ENCODE measurements around the gene MED27. TPM values are rescaled to one million over a fixed set of nuclear protein-coding genes. Genes with fewer than 3 reads are reported as not detected.

Gene MED27
- total RNA-seq, 1 experiment from 2014 or later: 33.1 TPM

- DNase-seq (ENCODE audit: low read depth in 1 of 2, low spot score in 2 of 2): no peak
- H3K4me3 ChIP-seq: no peak overlapping the region
- H3K36me3 ChIP-seq: no peaks in the 10 kb centered on the region
- 0 out of 2 replicates have a peak, but pooled peaks cover 3% of the 10 kb centered on the region for H3K27me3 ChIP-seq (replicated peaks)
- no peak overlapping the region for H3K27ac ChIP-seq
- no peaks in the 10 kb centered on the region for H3K4me1 ChIP-seq (replicated peaks)
- no peaks in the 10 kb centered on the region for H3K9me3 ChIP-seq (replicated peaks)
Observed at GRCh38 chr9:131847665-131848354, 231.9 kb downstream of the MED27 start.

DNA sequence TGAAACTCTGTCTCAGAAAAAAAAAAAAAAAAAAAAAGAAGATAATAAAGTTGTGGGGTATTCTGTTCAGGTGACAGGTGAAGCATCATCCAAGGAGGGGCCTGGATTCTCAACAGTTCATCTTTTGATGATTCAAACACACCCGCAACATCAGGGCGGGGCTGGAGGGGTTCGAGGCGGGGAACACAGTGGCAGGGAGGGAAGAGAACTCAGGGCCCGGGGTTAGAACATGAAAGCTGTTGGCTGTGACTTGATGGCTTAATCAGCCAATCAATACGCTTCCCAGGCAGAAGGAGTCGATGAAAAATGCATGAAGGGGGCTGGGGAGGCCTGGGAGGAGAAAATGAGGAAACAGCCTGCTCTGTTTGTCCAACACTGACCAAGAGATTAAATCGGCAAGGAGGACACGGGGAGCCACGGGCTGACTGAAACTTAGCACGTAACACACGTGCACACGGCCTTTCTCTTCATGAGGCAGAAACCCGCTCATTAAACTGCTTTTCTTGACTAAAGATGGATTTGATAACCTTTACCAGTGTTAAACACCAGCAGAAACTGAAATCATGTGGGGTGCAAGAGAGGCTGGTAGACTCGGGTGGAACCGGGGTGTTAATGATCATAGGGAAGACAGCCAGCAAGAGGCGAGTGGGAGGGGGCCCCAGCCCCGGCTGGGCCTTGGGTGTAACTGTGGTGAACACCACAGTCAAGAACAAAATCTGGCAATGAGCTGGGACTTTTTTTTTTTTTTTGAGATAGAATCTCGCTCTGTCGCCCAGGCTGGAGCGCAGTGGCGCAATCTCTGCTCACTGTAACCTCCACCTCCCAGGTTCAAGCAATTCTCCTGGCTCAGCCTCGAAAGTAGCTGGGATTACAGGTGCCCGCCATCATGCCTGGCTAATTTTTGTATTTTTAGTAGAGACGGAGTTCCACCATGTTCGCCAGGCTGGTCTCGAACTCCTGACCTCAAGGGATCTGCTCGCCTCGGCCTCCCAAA is 234.1 kb downstream of the MED27 start:
- no peaks in the 10 kb centered on the region for H3K9me3 ChIP-seq (replicated peaks)
- no peak overlapping the region for H3K27ac ChIP-seq
- H3K27me3 ChIP-seq (replicated peaks): 0 out of 2 replicates have a peak, but pooled peaks cover 3% of the 10 kb centered on the region
- no peaks in the 10 kb centered on the region for H3K36me3 ChIP-seq
- H3K4me3 ChIP-seq: no peak overlapping the region
- no peaks in the 10 kb centered on the region for H3K4me1 ChIP-seq (replicated peaks)
- DNase-seq (ENCODE audit: low read depth in 1 of 2, low spot score in 2 of 2): no peak

- Histone ChIP-seq H3K4me1 (replicated peaks) (peaks cover 5% of the 10 kb centered on the region), H3K9me3 (replicated peaks) (no peaks in the 10 kb centered on the region), H3K27ac (no peak overlapping the region), H3K36me3 (no peaks in the 10 kb centered on the region), H3K27me3 (replicated peaks) (0 out of 2 replicates have a peak, but pooled peaks cover 3% of the 10 kb centered on the region), H3K4me3 (no peak overlapping the region)
- no peak for DNase-seq (ENCODE audit: low read depth in 1 of 2, low spot score in 2 of 2)
Observed at GRCh38 chr9:131844745-131845118, 234.9 kb downstream of the MED27 start.

DNA sequence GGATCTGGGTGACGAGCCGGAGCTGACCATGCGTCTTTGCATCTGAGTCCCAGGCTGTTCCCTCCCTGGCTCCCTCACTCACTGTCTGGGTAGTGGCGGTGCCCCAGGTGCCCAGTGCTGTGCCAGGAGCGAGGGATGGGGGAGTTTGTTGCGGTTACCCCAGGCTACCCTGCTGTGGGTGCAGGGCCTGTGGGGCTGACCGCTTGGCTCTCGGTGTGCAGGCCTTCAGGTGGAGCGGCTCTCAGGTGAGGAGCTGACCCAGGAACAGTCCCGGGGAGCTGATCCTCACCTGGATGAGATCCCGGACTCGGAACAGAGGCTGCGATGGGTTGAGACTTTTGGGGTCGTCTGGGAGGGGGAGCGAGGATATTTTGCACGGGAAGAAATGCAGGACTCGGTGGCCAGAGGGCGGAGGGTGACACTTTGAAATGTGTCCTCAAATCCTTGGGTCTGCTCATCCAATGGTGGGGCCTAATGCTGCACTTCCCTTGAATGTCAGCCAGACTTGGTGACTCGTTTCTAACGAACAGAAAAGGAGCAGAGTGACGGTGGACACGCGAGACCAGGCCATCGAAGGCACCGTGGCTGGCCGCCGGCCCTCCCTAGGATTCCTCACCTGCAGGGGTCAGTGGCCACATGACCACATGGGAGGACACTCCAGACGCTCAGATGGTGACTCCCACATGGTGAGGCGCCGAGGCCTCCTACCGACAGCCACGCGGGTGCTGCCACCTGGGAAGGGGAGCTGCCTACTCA is 235.5 kb downstream of the MED27 start:
- Histone ChIP-seq H3K27me3 (replicated peaks) (0 out of 2 replicates have a peak, but pooled peaks cover 3% of the 10 kb centered on the region), H3K36me3 (no peaks in the 10 kb centered on the region), H3K27ac (no peak overlapping the region), H3K9me3 (replicated peaks) (no peaks in the 10 kb centered on the region), H3K4me3 (no peak overlapping the region), H3K4me1 (replicated peaks) (peaks cover 9% of the 10 kb centered on the region)
- no peak for DNase-seq (ENCODE audit: low read depth in 1 of 2, low spot score in 2 of 2)

- no peaks in the 10 kb centered on the region for H3K9me3 ChIP-seq (replicated peaks)
- no peaks in the 10 kb centered on the region for H3K36me3 ChIP-seq
- H3K4me3 ChIP-seq: no peak overlapping the region
- H3K27me3 ChIP-seq (replicated peaks): 0 out of 2 replicates have a peak, but pooled peaks cover 3% of the 10 kb centered on the region
- peaks cover 9% of the 10 kb centered on the region for H3K4me1 ChIP-seq (replicated peaks)
- no peak for DNase-seq (ENCODE audit: low read depth in 1 of 2, low spot score in 2 of 2)
- no peak overlapping the region for H3K27ac ChIP-seq
Observed at GRCh38 chr9:131841765-131842318, 237.8 kb downstream of the MED27 start.

- Histone ChIP-seq H3K36me3 (no peaks in the 10 kb centered on the region), H3K27ac (no peak overlapping the region), H3K4me1 (replicated peaks) (peaks cover 9% of the 10 kb centered on the region), H3K27me3 (replicated peaks) (0 out of 2 replicates have a peak, but pooled peaks cover 3% of the 10 kb centered on the region), H3K9me3 (replicated peaks) (no peaks in the 10 kb centered on the region), H3K4me3 (no peak overlapping the region)
- no peak for DNase-seq (ENCODE audit: low read depth in 1 of 2, low spot score in 2 of 2)
Observed at GRCh38 chr9:131840751-131841702, 238.6 kb downstream of the MED27 start.

DNA sequence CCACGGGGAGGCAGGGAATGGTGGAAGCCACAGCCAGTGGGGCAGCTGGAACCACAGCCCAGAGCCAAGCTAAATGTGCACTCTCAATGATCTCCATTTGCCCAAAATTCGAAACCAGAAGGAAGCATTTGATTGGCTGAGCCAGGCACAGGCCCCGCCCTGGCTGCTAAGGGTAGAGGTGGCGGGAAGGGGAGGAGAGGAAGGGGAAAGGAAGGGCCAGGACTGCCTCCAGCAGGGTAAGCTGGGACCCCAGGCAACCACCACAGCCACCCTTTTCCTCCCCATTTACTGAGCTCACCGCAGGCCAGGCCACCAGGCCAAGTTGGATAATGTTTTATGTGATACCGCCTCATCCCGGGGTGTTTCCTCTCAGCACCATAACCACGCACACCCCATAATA is 239.4 kb downstream of the MED27 start:
- Histone ChIP-seq H3K27me3 (replicated peaks) (no peaks in the 10 kb centered on the region), H3K36me3 (no peaks in the 10 kb centered on the region), H3K27ac (no peak overlapping the region), H3K4me3 (no peak overlapping the region), H3K9me3 (replicated peaks) (no peaks in the 10 kb centered on the region), H3K4me1 (replicated peaks) (peaks cover 9% of the 10 kb centered on the region)
- no peak for DNase-seq (ENCODE audit: low read depth in 1 of 2, low spot score in 2 of 2)

DNA sequence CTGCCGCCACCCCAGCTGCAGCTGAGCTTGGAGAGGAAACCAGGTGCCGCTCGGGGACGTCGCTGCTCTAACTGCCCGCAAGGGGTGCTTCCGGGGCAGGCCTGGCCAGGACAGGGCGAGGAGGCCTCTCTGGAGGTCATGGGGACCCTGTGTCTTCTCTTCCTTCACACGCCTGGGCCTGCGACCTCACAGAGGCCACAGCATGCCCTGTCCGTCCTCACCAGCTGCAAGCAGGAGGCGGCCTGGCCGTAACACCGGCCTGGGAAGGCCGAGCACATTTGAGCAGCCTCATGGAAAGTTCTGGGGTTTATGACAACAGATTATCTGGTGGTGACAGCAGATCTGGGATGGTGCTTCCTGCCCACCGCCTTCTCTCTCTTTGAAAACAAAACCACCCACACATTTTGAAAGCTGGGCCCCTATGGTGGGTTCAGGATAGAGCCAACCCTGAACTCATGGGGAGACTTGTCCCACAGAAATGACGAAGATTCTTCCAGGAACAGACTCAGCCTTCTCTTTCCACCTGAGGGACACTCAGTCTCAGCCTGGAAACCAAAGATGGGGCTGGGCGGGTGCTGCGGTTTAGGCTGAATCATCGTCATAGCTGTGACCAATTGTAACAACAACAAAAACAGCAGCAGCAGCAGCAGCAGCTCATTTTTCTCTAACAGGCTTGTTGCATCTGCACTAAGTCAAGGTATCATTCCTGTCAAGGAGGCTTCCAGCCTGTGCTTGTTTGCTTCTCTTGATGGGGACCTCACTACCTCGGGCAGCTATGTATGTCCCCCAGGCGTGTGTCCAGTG is 240.2 kb downstream of the MED27 start:
- Histone ChIP-seq H3K27me3 (replicated peaks) (no peaks in the 10 kb centered on the region), H3K9me3 (replicated peaks) (0 out of 2 replicates have a peak, but pooled peaks cover 5% of the 10 kb centered on the region), H3K27ac (no peak overlapping the region), H3K4me1 (replicated peaks) (peaks cover 9% of the 10 kb centered on the region), H3K36me3 (no peaks in the 10 kb centered on the region), H3K4me3 (no peak overlapping the region)
- DNase-seq (ENCODE audit: low read depth in 1 of 2, low spot score in 2 of 2): peak in 1 of 2 experiments; percentile 25

- Histone ChIP-seq H3K36me3 (no peaks in the 10 kb centered on the region), H3K9me3 (replicated peaks) (peaks cover 12% of the 10 kb centered on the region; the same call in 1 of the 2 replicates), H3K27me3 (replicated peaks) (no peaks in the 10 kb centered on the region), H3K4me3 (no peak overlapping the region), H3K4me1 (replicated peaks) (peaks cover 9% of the 10 kb centered on the region), H3K27ac (no peak overlapping the region)
- no peak for DNase-seq (ENCODE audit: low read depth in 1 of 2, low spot score in 2 of 2)
Observed at GRCh38 chr9:131838530-131839280, 241.0 kb downstream of the MED27 start.

DNA sequence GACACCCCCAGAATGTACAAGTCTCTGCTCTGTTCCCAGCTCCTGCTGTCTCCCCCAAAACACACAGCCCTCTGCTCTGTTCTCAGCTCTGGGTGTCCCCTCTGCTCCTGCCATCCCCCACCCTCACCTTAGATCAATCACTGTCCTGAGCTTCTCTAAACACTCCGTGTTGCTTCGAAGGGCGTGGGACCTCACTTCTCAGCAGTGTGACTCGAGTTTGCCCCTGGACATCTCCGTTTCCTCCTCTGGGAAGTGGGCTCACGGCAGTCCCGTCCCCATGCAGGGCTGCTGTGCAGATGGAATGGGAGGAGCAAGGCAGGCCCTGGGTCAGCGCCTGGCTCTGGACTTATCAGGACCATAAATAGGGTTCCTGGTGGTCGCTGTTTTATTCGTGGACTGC is 241.8 kb downstream of the MED27 start:
- H3K27me3 ChIP-seq (replicated peaks): no peaks in the 10 kb centered on the region
- peaks cover 9% of the 10 kb centered on the region for H3K4me1 ChIP-seq (replicated peaks)
- H3K9me3 ChIP-seq (replicated peaks): peaks cover 15% of the 10 kb centered on the region; the same call in 1 of the 2 replicates
- no peak overlapping the region for H3K4me3 ChIP-seq
- H3K27ac ChIP-seq: no peak overlapping the region
- no peaks in the 10 kb centered on the region for H3K36me3 ChIP-seq
- no peak for DNase-seq (ENCODE audit: low read depth in 1 of 2, low spot score in 2 of 2)

- no peak overlapping the region for H3K4me3 ChIP-seq
- H3K9me3 ChIP-seq (replicated peaks): peaks cover 15% of the 10 kb centered on the region; the same call in 1 of the 2 replicates
- H3K27me3 ChIP-seq (replicated peaks): no peaks in the 10 kb centered on the region
- no peaks in the 10 kb centered on the region for H3K36me3 ChIP-seq
- no peak for DNase-seq (ENCODE audit: low read depth in 1 of 2, low spot score in 2 of 2)
- H3K4me1 ChIP-seq (replicated peaks): peaks cover 9% of the 10 kb centered on the region
- H3K27ac ChIP-seq: no peak overlapping the region
Observed at GRCh38 chr9:131837316-131837715, 242.4 kb downstream of the MED27 start.

All from SJSA1 (cell line).